GM21825 (cell line): Measurements from ENCODE around the gene ACSF3.

Experiments used
- ATAC-seq: cut with Tn5 transposase; IDR thresholded peaks from one replicate; pipeline ENCODE4 v1.9.1; 2021; ENCODE audit warnings: mild to moderate bottlenecking, moderate library complexity; ENCODE audit not compliant: unreplicated experiment

ACSF3 gene

DNA sequence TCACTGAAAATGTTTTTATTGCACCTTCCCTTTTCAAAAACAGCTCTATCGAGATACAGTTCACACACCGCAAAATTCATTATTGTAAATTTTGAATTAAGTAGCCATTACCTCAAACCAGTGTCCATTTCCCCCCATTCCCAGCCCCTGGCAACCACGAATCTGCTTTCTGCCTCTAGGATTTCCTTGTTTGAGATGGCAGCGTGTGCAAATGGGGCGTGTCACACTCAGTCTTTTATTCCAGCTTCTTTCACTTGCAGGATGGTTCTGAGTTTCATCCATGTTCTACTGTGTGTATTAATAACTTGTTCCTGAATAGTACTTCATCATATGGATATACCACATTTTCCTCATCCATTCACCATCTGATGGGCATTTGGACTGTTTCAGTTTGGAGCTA is 14.8 kb downstream of the ACSF3 start:
- no peak for ATAC-seq

- ATAC-seq = no peak
These were observed 17.0 kb downstream of the ACSF3 start for GRCh38 chr16:89110641-89111040.

- ATAC-seq = no peak
These were observed 17.6 kb downstream of the ACSF3 start for GRCh38 chr16:89111263-89111662.

DNA sequence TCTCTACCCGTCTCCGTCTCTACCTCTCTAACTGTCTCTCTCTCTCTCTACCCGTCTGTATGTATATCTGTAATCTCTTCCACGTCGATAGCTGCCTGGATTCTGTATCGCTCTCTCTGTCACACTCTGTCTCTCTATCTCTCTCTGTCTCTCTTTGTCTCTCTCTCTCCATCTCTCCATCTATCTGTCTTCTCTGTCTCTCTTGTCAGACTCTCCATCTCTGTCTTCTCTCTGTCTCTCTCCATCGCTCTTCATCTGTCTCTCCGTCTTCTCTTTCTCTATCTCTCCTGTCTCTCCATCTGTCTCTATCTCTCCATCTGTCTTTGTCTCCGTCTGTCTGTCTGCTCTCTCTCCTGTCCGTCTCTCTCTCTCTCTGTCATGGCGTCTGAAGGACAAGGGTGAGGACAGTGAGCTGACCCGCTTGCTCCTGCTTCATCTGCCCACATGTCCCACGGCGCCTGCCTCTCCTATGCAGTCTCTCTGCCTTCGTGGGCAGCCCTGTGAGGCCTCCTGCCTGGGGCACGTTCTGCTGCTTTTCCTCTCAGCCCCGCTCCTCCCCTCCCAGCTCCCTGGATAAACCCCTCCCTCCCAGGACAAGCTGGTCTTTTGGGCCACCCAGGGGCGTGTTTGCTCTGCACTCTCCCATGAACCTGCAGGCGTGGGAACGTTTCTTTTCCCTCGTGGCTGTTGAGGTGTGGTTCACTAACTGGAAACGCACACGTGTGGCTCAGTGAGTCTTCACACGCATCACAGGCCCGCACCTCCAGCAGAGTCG is 18.9 kb downstream of the ACSF3 start:
- no peak for ATAC-seq

- no peak for ATAC-seq
These were observed 19.5 kb downstream of the ACSF3 start for GRCh38 chr16:89113152-89113547.

DNA sequence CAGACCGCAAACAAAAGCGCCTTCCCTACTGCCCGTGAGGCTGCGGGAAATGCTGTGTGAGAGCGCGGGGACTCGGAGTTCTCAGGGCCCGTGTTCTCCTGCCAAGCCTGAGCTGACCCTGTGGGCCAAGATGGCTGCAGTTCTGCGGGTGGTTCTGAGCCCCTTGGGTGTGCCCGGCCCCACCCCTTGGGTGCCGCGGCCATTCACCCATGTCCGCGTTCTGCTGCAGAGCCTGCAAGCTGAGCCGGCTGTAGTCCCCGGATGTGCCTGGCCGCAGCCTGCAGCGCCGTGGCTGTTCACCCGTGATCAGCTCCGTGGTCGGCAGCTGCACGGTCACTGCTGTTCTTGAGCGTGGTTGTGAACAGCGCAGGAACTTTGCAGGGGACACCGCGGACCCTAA is 20.0 kb downstream of the ACSF3 start:
- no peak for ATAC-seq

DNA sequence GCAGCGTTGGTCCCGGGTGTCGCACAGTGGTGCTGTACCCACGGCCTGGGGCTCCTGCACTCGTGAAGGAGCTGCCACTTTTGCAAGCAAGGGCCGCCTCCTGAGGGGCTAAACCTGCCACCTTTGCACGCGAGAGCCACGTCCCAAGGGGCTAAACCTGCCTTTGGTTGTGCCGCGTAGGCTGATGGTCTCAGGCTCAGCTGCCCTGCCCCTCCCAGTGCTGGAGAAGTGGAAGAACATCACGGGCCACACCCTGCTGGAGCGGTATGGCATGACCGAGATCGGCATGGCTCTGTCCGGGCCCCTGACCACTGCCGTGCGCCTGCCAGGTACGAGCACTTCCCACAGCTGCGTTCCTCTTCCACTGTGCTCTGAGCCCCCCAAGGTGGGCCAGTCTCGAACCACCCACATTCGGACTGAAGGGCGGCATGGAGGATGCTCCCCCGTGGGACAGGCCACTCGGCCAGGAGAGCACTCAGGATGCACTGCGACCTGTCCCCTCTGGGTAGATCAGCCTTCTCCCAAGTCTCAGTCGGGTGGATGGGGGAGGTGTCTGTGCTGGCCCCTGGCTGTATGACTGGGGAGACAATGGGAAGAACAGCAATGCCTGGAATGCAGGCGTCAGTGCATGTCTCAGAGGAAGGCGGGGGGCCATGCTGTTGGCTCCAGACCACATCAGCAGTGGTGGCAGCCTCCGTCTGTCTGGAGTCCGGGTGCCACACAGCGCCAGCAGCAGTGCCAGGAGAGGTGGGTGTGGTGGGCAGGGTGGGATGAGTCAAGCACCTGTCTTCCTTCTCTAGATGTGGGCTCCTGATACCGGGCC is 20.7 kb downstream of the ACSF3 start:
- ATAC-seq = no peak

- peak; percentile 73 for ATAC-seq
These were observed 21.7 kb downstream of the ACSF3 start for GRCh38 chr16:89115216-89115861.

GRCh38 chr16:89116341-89117226 is 22.9 kb downstream of the ACSF3 start:
- ATAC-seq = no peak

DNA sequence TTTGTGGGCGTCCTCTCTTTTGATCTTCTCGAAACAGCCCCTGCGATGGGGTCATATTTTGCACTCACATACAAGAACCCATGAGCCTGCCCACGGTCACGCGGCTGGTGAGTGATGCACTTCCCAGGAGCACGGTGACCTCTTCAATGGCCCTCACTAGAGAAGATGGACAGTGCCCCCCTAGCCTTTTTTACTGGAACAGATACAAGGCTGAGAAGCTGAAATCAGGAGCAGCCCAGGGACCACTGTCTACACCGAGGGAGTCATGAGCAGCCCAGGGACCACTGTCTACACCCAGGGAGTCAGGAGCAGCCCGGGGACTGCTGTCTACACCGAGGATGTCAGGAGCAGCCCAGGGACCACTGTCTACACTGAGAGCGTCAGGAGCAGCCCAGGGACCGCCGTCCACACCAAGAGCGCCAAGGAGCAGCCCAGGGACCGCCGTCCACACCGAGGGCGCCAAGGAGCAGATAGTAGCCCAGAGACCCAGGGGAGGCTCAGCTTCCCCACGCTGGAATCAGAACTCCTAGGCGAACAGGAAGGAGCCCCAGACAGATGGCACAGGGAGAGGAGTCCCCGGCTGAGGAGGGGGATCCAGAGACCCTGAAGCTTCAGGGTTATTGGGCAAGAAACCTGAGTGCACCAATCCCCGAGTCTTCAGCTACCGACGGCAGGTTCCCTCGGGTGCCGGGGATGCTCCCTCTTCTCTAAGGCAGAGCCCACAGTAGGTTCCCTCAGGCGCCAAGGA is 23.7 kb downstream of the ACSF3 start:
- no peak for ATAC-seq

DNA sequence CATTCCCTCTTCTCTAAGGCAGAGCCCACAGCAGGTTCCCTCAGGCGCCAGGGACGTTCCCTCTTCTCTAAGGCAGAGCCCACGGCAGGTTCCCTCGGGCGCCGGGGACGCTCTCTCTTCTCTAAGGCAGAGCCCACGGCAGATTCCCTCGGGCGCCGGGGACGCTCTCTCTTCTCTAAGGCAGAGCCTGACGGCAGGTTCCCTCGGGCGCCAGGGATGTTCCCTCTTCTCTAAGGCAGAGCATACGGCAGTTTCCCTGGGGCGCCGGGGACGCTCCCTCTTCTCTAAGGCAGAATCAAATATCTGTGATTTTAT is 24.3 kb downstream of the ACSF3 start:
- no peak for ATAC-seq

DNA sequence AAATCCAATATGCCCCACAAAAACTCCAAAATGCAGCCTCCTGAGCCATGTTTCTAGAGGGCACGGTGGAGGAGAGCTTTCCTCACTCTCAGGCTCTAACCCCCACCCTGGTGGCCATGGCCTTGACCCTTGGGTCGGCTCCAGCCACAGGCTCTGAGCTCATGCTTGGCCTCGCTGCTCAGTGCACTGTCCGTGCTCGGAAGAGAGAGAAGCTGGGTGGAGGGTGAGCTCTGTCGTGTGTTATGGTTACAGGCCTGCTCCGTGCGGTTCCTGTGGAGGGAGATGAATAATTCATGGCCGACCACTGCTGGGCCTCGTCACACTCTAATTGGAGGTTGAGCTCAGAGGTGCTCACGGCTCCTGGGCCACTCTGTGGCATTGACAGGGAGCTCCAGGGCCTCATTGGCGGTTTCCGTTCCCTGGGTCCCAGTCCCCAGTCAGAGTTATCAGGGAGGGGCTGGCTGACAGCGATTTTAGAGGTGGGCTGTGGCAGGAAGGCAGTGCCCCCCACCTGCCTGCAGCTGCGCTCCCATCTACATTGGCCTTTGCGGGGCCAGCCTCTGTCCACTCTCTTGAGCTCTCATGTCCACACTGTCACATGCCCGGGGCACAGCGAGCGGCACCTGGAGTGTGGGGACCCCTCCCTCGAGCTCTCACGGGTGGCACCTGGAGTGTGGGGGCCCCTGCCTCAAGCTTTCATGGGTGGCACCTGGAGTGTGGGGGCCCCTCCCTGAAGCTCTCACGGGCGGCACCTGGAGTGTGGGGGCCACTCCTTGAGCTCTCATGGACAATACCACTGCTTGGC is 24.9 kb downstream of the ACSF3 start:
- ATAC-seq = no peak

GRCh38 chr16:89119166-89119621 is 25.5 kb downstream of the ACSF3 start:
- no peak for ATAC-seq

DNA sequence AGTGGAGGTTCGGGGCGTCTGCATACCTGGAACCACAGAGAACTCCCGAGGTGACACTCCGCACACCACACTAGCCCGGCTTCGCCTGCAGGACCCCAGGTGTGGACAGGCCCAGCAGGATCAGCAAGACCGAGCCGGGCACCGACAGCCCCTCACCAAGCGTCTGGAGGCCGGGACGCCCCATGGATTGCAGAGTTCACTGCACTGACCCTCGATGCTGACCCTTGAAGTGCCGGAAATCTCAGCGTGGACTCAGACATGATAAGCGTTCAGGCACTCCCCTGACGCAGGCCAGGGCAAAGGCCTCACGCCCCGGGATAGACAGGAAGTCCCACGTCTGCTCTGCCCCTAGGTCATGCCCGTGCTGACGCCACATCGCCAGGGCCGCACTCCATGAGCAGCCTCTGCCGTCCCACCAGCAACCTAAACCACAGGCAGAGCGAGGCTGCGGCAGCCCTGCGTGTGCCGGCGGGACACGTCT is 26.0 kb downstream of the ACSF3 start:
- no peak for ATAC-seq

DNA sequence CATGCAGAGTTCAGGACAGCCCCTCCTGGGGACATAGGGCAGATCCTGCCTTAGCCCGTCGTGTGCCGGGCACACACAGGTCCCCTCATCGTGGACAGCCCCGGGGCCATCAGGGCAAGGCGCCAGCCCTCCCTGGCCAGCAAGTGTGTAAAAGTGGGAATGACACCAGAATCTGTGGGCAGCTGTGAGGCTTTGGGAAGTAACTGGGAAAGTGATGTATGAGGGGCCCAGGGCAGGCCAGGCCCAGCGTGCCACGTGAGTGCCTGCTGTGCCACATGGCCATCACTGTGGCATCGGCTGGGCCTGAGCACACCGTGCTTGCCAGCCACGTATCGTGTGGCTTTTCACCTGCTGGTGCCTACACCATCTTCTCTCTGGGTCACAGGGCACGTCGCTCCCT is 26.6 kb downstream of the ACSF3 start:
- no peak for ATAC-seq

DNA sequence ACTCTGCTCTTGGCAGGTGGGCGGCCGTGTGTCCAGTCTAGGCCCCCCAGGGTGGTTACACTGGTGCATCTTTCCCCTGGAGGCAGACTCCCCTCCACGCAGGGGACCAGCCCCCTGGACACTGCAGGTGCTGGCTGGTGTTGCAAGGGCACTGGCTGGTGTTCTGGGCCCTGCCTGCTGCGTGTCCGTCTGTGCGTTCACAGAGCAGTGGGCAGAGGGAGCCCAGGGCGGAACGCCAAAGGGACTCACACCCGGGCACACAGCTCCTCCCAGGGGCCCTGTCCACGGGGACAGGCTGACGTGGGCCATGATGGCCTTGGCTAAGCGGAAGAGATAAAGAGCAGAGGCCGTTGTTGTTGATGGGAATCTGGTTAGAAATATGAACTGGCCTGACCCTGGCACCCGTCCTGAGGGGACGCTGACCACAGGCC is 27.3 kb downstream of the ACSF3 start:
- ATAC-seq = no peak

- no peak for ATAC-seq
These were observed 28.2 kb downstream of the ACSF3 start for GRCh38 chr16:89121691-89122321.

GRCh38 chr16:89122322-89122851 is 28.7 kb downstream of the ACSF3 start:
- ATAC-seq = no peak
